Stomach (tissue), 9 donors: ENCODE measurements around the gene RSPH9. TPM values are rescaled to one million over a fixed set of nuclear protein-coding genes. Genes with fewer than 3 reads are reported as not detected.

Experiments
- DNase-seq, 2 donors: peaks; one replicate each; pipeline versions ENCODE4 v3.0.0 to v3.0.0-alpha.2; 2013 to 2019
- H3K27ac ChIP-seq, 5 donors: fragments of 200-600 bp in 4 of 5; sonication (generic) in 4 of 5; one replicate each; pipeline ENCODE4 v1.5.1; 2013 to 2019; ENCODE audit warnings: mild to moderate bottlenecking in 1 of 5, moderate library complexity in 1 of 5
- H3K27me3 ChIP-seq, 3 donors: fragments of 200-600 bp; sonication (generic); one replicate each; pipeline ENCODE4 v1.5.1; 2017 to 2019; ENCODE audit warnings: mixed run types in 1 of 3
- H3K36me3 ChIP-seq, 4 donors: fragments of 200-600 bp; sonication (generic); 1 replicate in 3 of 4; 2 replicates in 1 of 4; pipeline ENCODE4 v1.5.1; 2016 to 2019
- H3K4me1 ChIP-seq, 4 donors: fragments of 200-600 bp; sonication (generic); one replicate each; pipeline ENCODE4 v1.5.1; 2016 to 2019
- H3K4me3 ChIP-seq, 4 donors: fragments of 200-600 bp; sonication (generic) in 3 of 4; one replicate each; pipeline ENCODE4 v1.5.1; 2016 to 2019; ENCODE audit warnings: mild to moderate bottlenecking in 1 of 4
- H3K9me3 ChIP-seq, 4 donors: fragments of 200-600 bp; sonication (generic); one replicate each; pipeline ENCODE4 v1.5.1; 2016 to 2019
- CTCF ChIP-seq, 7 experiments: fragments of 450-650 bp in 4 of 7; fragments of 200-600 bp in 3 of 7; sonication (generic) in 3 of 7; IDR thresholded peaks; one replicate each; pipeline ENCODE4 v1.5.1; 2016 to 2019; ENCODE audit warnings: antibody characterized with exemption in 7 of 7, control low read depth in 2 of 7, mild to moderate bottlenecking in 1 of 7
- EP300 ChIP-seq: sonication (generic); formaldehyde crosslinking; IDR thresholded peaks from one replicate; pipeline ENCODE4 v1.6.1; 2017; ENCODE audit warnings: antibody characterized with exemption
- POLR2A ChIP-seq, 4 donors: fragments of 450-650 bp; IDR thresholded peaks; one replicate each; pipeline ENCODE4 v1.6.1; 2016; ENCODE audit warnings: antibody characterized with exemption in 4 of 4, control low read depth in 2 of 4, mild to moderate bottlenecking in 1 of 4, moderate library complexity in 1 of 4
- POLR2AphosphoS5 ChIP-seq, 3 donors: sonication (generic); formaldehyde crosslinking; IDR thresholded peaks; one replicate each; pipeline ENCODE4 v1.6.1; 2016; ENCODE audit warnings: antibody characterized with exemption in 3 of 3
- WGBS, 5 donors: extraction: QIAGEN DNeasy Blood & Tissue Kit in 3 of 5; methylation state at CpG; one replicate each; pipeline versions ENCODE4 v1.1.5 to v1.1.7; 2013 to 2018; 5-methylcytosine and 5-hydroxymethylcytosine counted together
- intact Hi-C: fragments of 100-400 bp; cut with DNase I; formaldehyde crosslinking; loops from one replicate; pipeline ENCODE4 v1.15.1; 2023; ENCODE audit warnings: low total_unique reads
- polyA plus RNA-seq, 3 donors: library from polyadenylated mRNA; stranded (reverse); fragments of 200-250 nt; gene quantifications; one replicate each; pipeline ENCODE4 v1.2.3, GENCODE V29; 2013
- total RNA-seq, 5 donors: library from RNA; depleted of rRNA; stranded (reverse); fragments of >200 nt; gene quantifications; one replicate each; pipeline versions ENCODE4 v1.1.0 to v1.2.3, GENCODE V29; 2014 to 2016
- donor health status: healthy with polysubstance abuse.
- donor health status: Bipolar disorder and iron deficiency.
- donor health status: healthy.

The RSPH9 gene
- total and polyA plus RNA-seq, 8 donors, result 0.18 to 0.92 (median 0.42) TPM; not detected in 4

GRCh38 chr6:43714311-43715055, 69.6 kb downstream of the RSPH9 start:
- intact Hi-C loops, result no loop called here
- Histone ChIP-seq H3K36me3 (no peaks in the 10 kb centered on the region), H3K27me3 (peaks cover 0 to 5% (median 0%) of the 10 kb centered on the region in 3 donors), H3K9me3 (no peaks in the 10 kb centered on the region), H3K4me1 (peaks cover 4 to 23% (median 22%) of the 10 kb centered on the region in 4 donors), H3K27ac (peak overlapping the region in 2 of 5 donors; percentile 1 to 53), H3K4me3 (no peak overlapping the region)
- peak in 1 of 2 donors; percentile 81 for DNase-seq
- no peak for TF ChIP-seq EP300
- TF ChIP-seq POLR2A (IDR thresholded peaks at IDR 0.05), result no peak
- TF ChIP-seq POLR2AphosphoS5 (IDR thresholded peaks at IDR 0.05), result no peak
- TF ChIP-seq CTCF (IDR thresholded peaks at IDR 0.05), result no peak
- 55 to 71% (median 69%) methylated on average over 6 to 9 of the region's 9 CpGs for WGBS, 5 donors

- TF ChIP-seq POLR2A (IDR thresholded peaks at IDR 0.05), result no peak
- no peak for TF ChIP-seq CTCF (IDR thresholded peaks at IDR 0.05)
- TF ChIP-seq EP300, result no peak
- intact Hi-C loops, result no loop called here
- Histone ChIP-seq H3K4me1 (peaks cover 0 to 18% (median 15%) of the 10 kb centered on the region in 4 donors), H3K4me3 (no peak overlapping the region), H3K36me3 (no peaks in the 10 kb centered on the region), H3K27me3 (peaks cover 0 to 7% (median 0%) of the 10 kb centered on the region in 3 donors), H3K9me3 (no peaks in the 10 kb centered on the region), H3K27ac (peak overlapping the region in 1 of 5 donors; percentile 53)
- no peak for DNase-seq
- WGBS, 5 donors, result 66 to 81% (median 76%) methylated on average over 5 of the region's 5 CpGs
Observed at GRCh38 chr6:43715056-43715788, 70.4 kb downstream of the RSPH9 start.

- Histone ChIP-seq H3K27ac (peak overlapping the region in 2 of 5 donors; percentile 13 to 53), H3K36me3 (no peaks in the 10 kb centered on the region), H3K27me3 (peaks cover 0 to 7% (median 0%) of the 10 kb centered on the region in 3 donors), H3K4me1 (peaks cover 0 to 18% (median 15%) of the 10 kb centered on the region in 4 donors), H3K4me3 (no peak overlapping the region), H3K9me3 (no peaks in the 10 kb centered on the region)
- peak in 1 of 2 donors; percentile 90 for DNase-seq
- WGBS, 5 donors, result 42 to 82% (median 60%) methylated on average over 3 to 9 of the region's 9 CpGs
- intact Hi-C loops, result no loop called here
- TF ChIP-seq EP300, result no peak
- no peak for TF ChIP-seq POLR2A (IDR thresholded peaks at IDR 0.05)
- no peak for TF ChIP-seq CTCF (IDR thresholded peaks at IDR 0.05)
- TF ChIP-seq POLR2AphosphoS5 (IDR thresholded peaks at IDR 0.05), result no peak
Observed at GRCh38 chr6:43716099-43716498, 71.3 kb downstream of the RSPH9 start.

- peak overlapping the region in 2 of 5 donors; percentile 43 to 53 for H3K27ac ChIP-seq
- WGBS, 5 donors, result 89 to 96% (median 94%) methylated on average over 8 of the region's 8 CpGs
- TF ChIP-seq POLR2AphosphoS5 (IDR thresholded peaks at IDR 0.05), result no peak
- TF ChIP-seq EP300, result no peak
- no peaks in the 10 kb centered on the region for H3K9me3 ChIP-seq
- H3K4me3 ChIP-seq, result no peak overlapping the region
- no peak for DNase-seq
- H3K36me3 ChIP-seq, result no peaks in the 10 kb centered on the region
- H3K4me1 ChIP-seq, result peaks cover 0 to 18% (median 15%) of the 10 kb centered on the region in 4 donors
- peaks cover 0 to 7% (median 0%) of the 10 kb centered on the region in 3 donors for H3K27me3 ChIP-seq
- intact Hi-C loops, result no loop called here
Observed at GRCh38 chr6:43717389-43717788, 72.6 kb downstream of the RSPH9 start.
